Esophagus squamous epithelium (tissue), 5 donors: ENCODE measurements around the gene THADA. TPM values are rescaled to one million over a fixed set of nuclear protein-coding genes. Genes with fewer than 3 reads are reported as not detected.

Experiments used
- DNase-seq: peaks from one replicate; lab custom pipeline; 2025; lab: John Stamatoyannopoulos, UW
- H3K27ac ChIP-seq, 4 donors: fragments of 200-600 bp; sonication (generic); one replicate each; pipeline ENCODE4 v1.5.1; 2016 to 2019; ENCODE audit warnings: mild to moderate bottlenecking in 1 of 4
- H3K27me3 ChIP-seq, 4 donors: fragments of 200-600 bp; sonication (generic); 1 replicate in 3 of 4; 2 replicates in 1 of 4; pipeline versions ENCODE4 v1.5.1 to v1.6.0; 2017 to 2021; ENCODE audit warnings: antibody characterized with exemption in 1 of 4
- H3K36me3 ChIP-seq, 3 donors: fragments of 200-600 bp; sonication (generic); one replicate each; pipeline ENCODE4 v1.5.1; 2016 to 2019
- H3K4me1 ChIP-seq, 3 donors: fragments of 200-600 bp; sonication (generic); one replicate each; pipeline ENCODE4 v1.5.1; 2017 to 2019
- H3K4me3 ChIP-seq, 4 donors: fragments of 200-600 bp; sonication (generic); 1 replicate in 3 of 4; 2 replicates in 1 of 4; pipeline ENCODE4 v1.5.1; 2016 to 2019; ENCODE audit warnings: mild to moderate bottlenecking in 2 of 4, moderate library complexity in 1 of 4
- H3K9me3 ChIP-seq, 3 donors: fragments of 200-600 bp; sonication (generic); one replicate each; pipeline ENCODE4 v1.5.1; 2016 to 2019
- CTCF ChIP-seq, 6 experiments: fragments of 450-650 bp in 4 of 6; fragments of 200-600 bp in 2 of 6; sonication (generic) in 2 of 6; IDR thresholded peaks; one replicate each; pipeline ENCODE4 v1.5.1; 2016 to 2019; ENCODE audit warnings: antibody characterized with exemption in 6 of 6, mild to moderate bottlenecking in 4 of 6, moderate library complexity in 4 of 6
- POLR2A ChIP-seq, 4 donors: fragments of 450-650 bp; IDR thresholded peaks; one replicate each; pipeline ENCODE4 v1.6.1; 2017; ENCODE audit warnings: antibody characterized with exemption in 4 of 4, mild to moderate bottlenecking in 4 of 4, moderate library complexity in 3 of 4
- WGBS, 2 donors: methylation state at CpG; one replicate each; pipeline ENCODE4 v1.1.5; 2018; 5-methylcytosine and 5-hydroxymethylcytosine counted together
- intact Hi-C: fragments of 100-400 bp; cut with DNase I; formaldehyde crosslinking; loops from one replicate; pipeline ENCODE4 v1.15.0; 2022
- total RNA-seq, 4 donors: library from RNA; depleted of rRNA; stranded (reverse); fragments of >200 nt; gene quantifications; one replicate each; pipeline ENCODE4 v1.1.0, GENCODE V29; 2016
- donor health status: DM: yes; HTN: yes; CAD: no.

THADA gene
- total RNA-seq, 4 donors from 2014 or later: 14.0 to 32.2 (median 21.0) TPM

DNA sequence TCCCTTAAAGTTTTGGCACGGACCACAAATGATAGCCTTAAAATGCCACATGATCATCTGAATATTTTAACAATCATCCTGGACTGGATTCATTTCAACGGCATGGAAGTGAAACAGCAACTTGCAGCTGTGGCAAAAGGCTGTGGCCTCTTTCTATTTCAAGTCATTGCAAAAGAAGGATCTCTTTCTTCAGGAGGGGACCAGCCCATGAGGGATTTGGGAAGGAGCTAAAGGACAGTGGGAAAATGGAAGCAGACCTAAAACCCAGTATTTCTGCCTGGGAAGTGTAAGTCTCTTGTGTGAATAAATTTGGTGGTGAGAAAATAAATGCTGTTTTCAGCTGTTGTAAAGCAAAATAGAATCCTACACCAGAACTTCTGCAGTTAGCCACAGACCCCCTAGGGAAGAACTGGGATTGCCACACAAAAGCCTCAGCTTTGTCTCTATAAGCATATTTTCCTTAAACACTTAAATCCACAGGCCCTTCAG, 262.1 kb downstream of the THADA start:
- Histone ChIP-seq H3K36me3 (no peaks in the 10 kb centered on the region), H3K27ac (peak overlapping the region; percentile 54 to 84 (median 80)), H3K4me1 (peaks cover 20 to 69% (median 35%) of the 10 kb centered on the region in 3 donors), H3K27me3 (no peaks in the 10 kb centered on the region), H3K4me3 (peak overlapping the region in 1 of 4 donors; percentile 0), H3K9me3 (no peaks in the 10 kb centered on the region)
- 5 to 6% methylated on average over 2 of the region's 2 CpGs for WGBS, 2 donors
- intact Hi-C loops: no loop called here
- peak in 1 of 4 donors; percentile 12 for TF ChIP-seq POLR2A (IDR thresholded peaks at IDR 0.05)
- TF ChIP-seq CTCF (IDR thresholded peaks at IDR 0.05): no peak
- DNase-seq: no peak

DNA sequence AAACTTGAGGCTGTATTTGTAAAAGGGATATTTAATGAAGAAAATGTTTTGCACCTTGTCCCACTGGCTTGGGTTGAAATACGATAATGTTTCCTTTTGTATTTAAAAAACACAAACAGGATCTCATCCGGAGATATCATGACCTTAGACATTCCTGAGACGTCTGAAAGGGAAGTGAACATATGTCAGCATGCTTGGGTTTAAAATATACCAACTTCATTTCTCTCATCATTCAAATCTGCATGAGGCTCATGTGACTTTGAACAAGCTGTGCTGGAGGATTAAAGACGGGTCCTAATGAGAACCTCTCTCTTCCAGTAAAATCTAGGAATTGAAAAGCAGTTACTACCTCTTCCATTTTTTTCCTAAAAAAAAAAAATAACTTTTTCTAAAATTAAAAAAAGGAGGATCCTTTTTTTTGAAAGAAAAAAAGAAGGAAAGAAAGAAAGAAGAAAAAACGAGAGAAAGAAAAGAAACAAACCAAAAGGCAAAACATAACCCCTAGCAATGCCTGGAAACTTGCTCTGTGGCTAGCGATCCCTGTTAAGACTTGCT, 262.7 kb downstream of the THADA start:
- no peak for DNase-seq
- Histone ChIP-seq H3K36me3 (no peaks in the 10 kb centered on the region), H3K27me3 (no peaks in the 10 kb centered on the region), H3K4me3 (no peak overlapping the region), H3K4me1 (peaks cover 20 to 74% (median 37%) of the 10 kb centered on the region in 3 donors), H3K9me3 (no peaks in the 10 kb centered on the region), H3K27ac (peak overlapping the region; percentile 54 to 84 (median 80))
- TF ChIP-seq POLR2A (IDR thresholded peaks at IDR 0.05): no peak
- no peak for TF ChIP-seq CTCF (IDR thresholded peaks at IDR 0.05)
- WGBS, 2 donors: 15 to 17% methylated on average over 6 of the region's 6 CpGs
- intact Hi-C loops: no loop called here

DNA sequence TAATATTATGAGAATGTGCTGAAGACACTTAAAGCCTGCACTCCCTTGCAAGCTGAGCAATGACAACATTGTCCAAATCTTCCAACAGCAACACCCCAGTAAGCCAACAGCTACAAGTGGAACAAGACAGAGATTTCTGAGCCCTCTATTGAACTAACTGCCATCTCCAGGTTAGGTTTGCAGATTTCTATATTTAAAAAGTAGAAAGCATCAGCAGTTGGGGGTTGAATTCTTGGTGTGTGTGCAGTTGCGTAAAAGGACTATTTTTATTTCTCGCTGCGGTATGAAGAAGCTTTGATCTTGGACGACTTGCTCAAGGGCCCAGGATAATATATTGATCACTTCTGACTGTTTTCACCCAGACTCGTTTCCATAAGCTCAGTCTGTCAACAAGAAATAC, 263.2 kb downstream of the THADA start:
- Histone ChIP-seq H3K4me1 (peaks cover 20 to 79% (median 37%) of the 10 kb centered on the region in 3 donors), H3K9me3 (no peaks in the 10 kb centered on the region), H3K4me3 (no peak overlapping the region), H3K27ac (peak overlapping the region; percentile 54 to 84 (median 76)), H3K27me3 (no peaks in the 10 kb centered on the region), H3K36me3 (no peaks in the 10 kb centered on the region)
- no peak for TF ChIP-seq CTCF (IDR thresholded peaks at IDR 0.05)
- TF ChIP-seq POLR2A (IDR thresholded peaks at IDR 0.05): no peak
- 37 to 46% methylated on average over 5 of the region's 5 CpGs for WGBS, 2 donors
- no peak for DNase-seq
- intact Hi-C loops: no loop called here

- TF ChIP-seq POLR2A (IDR thresholded peaks at IDR 0.05) (no peak), CTCF (IDR thresholded peaks at IDR 0.05) (no peak)
- Histone ChIP-seq H3K27ac (peak overlapping the region in 3 of 4 donors; percentile 16 to 84 (median 47)), H3K36me3 (no peaks in the 10 kb centered on the region), H3K27me3 (no peaks in the 10 kb centered on the region), H3K4me1 (peaks cover 20 to 79% (median 30%) of the 10 kb centered on the region in 3 donors), H3K9me3 (no peaks in the 10 kb centered on the region), H3K4me3 (no peak overlapping the region)
- intact Hi-C loops: no loop called here
- no peak for DNase-seq
- 89 to 93% methylated on average over 1 of the region's 1 CpG for WGBS, 2 donors
Observed at GRCh38 chr2:43331422-43331821, 264.4 kb downstream of the THADA start.

DNA sequence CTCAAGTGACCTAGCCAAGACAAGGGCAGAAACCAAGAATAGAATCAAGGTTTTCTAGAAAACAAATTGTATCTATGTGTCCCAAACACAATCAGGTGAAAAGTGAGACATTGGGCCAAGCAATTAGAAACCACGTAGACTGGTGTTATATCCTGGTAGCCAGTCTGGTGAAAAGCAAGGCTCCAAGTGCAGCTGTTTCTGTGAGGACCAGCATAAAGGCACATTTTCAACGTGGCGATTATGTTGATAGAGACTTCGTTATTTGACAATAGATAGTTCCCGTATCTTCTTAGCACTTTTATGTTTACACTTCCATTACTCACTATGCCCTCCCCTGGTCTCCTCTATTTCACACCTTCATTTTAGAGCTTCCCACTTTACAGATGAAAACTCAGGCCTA, 266.2 kb downstream of the THADA start:
- DNase-seq: no peak
- H3K9me3 ChIP-seq: no peaks in the 10 kb centered on the region
- H3K27ac ChIP-seq: peak overlapping the region in 3 of 4 donors; percentile 24 to 84 (median 47)
- no peak overlapping the region for H3K4me3 ChIP-seq
- H3K27me3 ChIP-seq: no peaks in the 10 kb centered on the region
- TF ChIP-seq POLR2A (IDR thresholded peaks at IDR 0.05) (no peak), CTCF (IDR thresholded peaks at IDR 0.05) (no peak)
- peaks cover 26 to 92% (median 40%) of the 10 kb centered on the region in 3 donors for H3K4me1 ChIP-seq
- intact Hi-C loops: no loop called here
- WGBS, 2 donors: 71 to 82% methylated on average over 5 of the region's 5 CpGs
- no peaks in the 10 kb centered on the region for H3K36me3 ChIP-seq
